H9 (cell line): Measurements from ENCODE around the gene HECTD2. TPM values are rescaled to one million over a fixed set of nuclear protein-coding genes. Genes with fewer than 3 reads are reported as not detected.

Source experiments
- DNase-seq: peaks from one replicate; pipeline ENCODE4 v3.0.0-alpha.2; 2017
- H2AFZ ChIP-seq: one replicate; pipeline ENCODE4 v1.6.1; 2013; ENCODE audit warnings: mild to moderate bottlenecking, low read length, control low read depth, moderate library complexity
- H2AK5ac ChIP-seq: 2 replicates; pipeline ENCODE4 v1.6.1; 2013; ENCODE audit warnings: low read length, control low read depth, mixed read lengths; ENCODE audit not compliant: insufficient read length
- H2BK120ac ChIP-seq: one replicate; pipeline ENCODE4 v1.6.1; 2013; ENCODE audit warnings: low read depth, mild to moderate bottlenecking, low read length, control low read depth, inconsistent platforms; ENCODE audit not compliant: poor library complexity, severe bottlenecking
- H2BK12ac ChIP-seq: 2 replicates; pipeline ENCODE4 v1.6.1; 2013; ENCODE audit warnings: low read length, control low read depth, mixed read lengths, low read depth; ENCODE audit not compliant: insufficient read length
- H2BK15ac ChIP-seq: 2 replicates; pipeline ENCODE4 v1.6.1; 2013; ENCODE audit warnings: low read depth, low read length, control low read depth
- H2BK20ac ChIP-seq: one replicate; pipeline ENCODE4 v1.6.1; 2013; ENCODE audit warnings: low read depth, mild to moderate bottlenecking, low read length, control low read depth, inconsistent platforms; ENCODE audit not compliant: poor library complexity, severe bottlenecking
- H2BK5ac ChIP-seq: 2 replicates; pipeline ENCODE4 v1.6.1; 2013; ENCODE audit warnings: low read length, control low read depth, mixed read lengths; ENCODE audit not compliant: insufficient read length
- H3K14ac ChIP-seq: 2 replicates; pipeline ENCODE4 v1.6.1; 2013; ENCODE audit warnings: low read length, control low read depth; ENCODE audit not compliant: insufficient read depth
- H3K18ac ChIP-seq: 2 replicates; pipeline ENCODE4 v1.6.1; 2013; ENCODE audit warnings: low read depth, mild to moderate bottlenecking, mixed read lengths, low read length, control low read depth; ENCODE audit not compliant: insufficient read length
- H3K23ac ChIP-seq: 2 replicates; pipeline ENCODE4 v1.6.1; 2013; ENCODE audit warnings: low read length, control low read depth, mixed read lengths, low read depth; ENCODE audit not compliant: insufficient read length
- H3K23me2 ChIP-seq: 2 replicates; pipeline ENCODE4 v1.6.1; 2013; ENCODE audit warnings: low read depth, mild to moderate bottlenecking, mixed read lengths, low read length, control low read depth; ENCODE audit not compliant: insufficient read length, poor library complexity, severe bottlenecking
- H3K27ac ChIP-seq: 2 replicates; pipeline ENCODE4 v1.5.1; 2013; ENCODE audit warnings: low read length, control low read depth, mixed read lengths, low read depth; ENCODE audit not compliant: insufficient read length
- H3K27me3 ChIP-seq: 2 replicates; pipeline ENCODE4 v1.6.1; 2013; ENCODE audit warnings: low read length, control low read depth, inconsistent platforms; ENCODE audit not compliant: insufficient read depth
- H3K4ac ChIP-seq: 2 replicates; pipeline ENCODE4 v1.6.1; 2013; ENCODE audit warnings: low read depth, mild to moderate bottlenecking, control low read depth, inconsistent platforms, low read length, moderate library complexity
- H3K4me1 ChIP-seq: 2 replicates; pipeline ENCODE4 v1.6.1; 2013; ENCODE audit warnings: low read length, control low read depth, inconsistent platforms; ENCODE audit not compliant: insufficient read depth
- H3K4me2 ChIP-seq: 2 replicates; pipeline ENCODE4 v1.6.1; 2013; ENCODE audit warnings: low read length, control low read depth, mixed read lengths; ENCODE audit not compliant: insufficient read length, insufficient read depth
- H3K56ac ChIP-seq: 2 replicates; pipeline ENCODE4 v1.6.1; 2013; ENCODE audit warnings: low read depth, mild to moderate bottlenecking, mixed read lengths, low read length, control low read depth; ENCODE audit not compliant: insufficient read length
- H3K79me1 ChIP-seq: 2 replicates; pipeline ENCODE4 v1.6.1; 2013; ENCODE audit warnings: low read depth, mild to moderate bottlenecking, moderate library complexity, low read length, control low read depth, inconsistent platforms; ENCODE audit not compliant: insufficient read depth, poor library complexity, severe bottlenecking
- H3K79me2 ChIP-seq: 2 replicates; pipeline ENCODE4 v1.6.1; 2013; ENCODE audit warnings: low read length, control low read depth, inconsistent platforms; ENCODE audit not compliant: insufficient read depth
- H3K9ac ChIP-seq: 2 replicates; pipeline ENCODE4 v1.6.1; 2013; ENCODE audit warnings: low read length, control low read depth, mixed read lengths; ENCODE audit not compliant: insufficient read length; ENCODE audit errors: extremely low read depth
- H3K9me3 ChIP-seq: one replicate; pipeline ENCODE4 v1.6.1; 2013; ENCODE audit warnings: low read depth, low read length, inconsistent platforms; ENCODE audit not compliant: control insufficient read depth
- H3T11ph ChIP-seq: one replicate; pipeline ENCODE4 v1.6.1; 2013; ENCODE audit warnings: mild to moderate bottlenecking, low read length, control low read depth, inconsistent platforms
- H4K20me1 ChIP-seq: one replicate; pipeline ENCODE4 v1.6.1; 2013; ENCODE audit not compliant: control insufficient read depth, insufficient read length, insufficient read depth
- H4K5ac ChIP-seq: 2 replicates; pipeline ENCODE4 v1.6.1; 2013; ENCODE audit warnings: low read depth, mild to moderate bottlenecking, mixed read lengths, low read length, control low read depth; ENCODE audit not compliant: insufficient read length
- H4K8ac ChIP-seq: replicated peaks from 2 replicates; pipeline ENCODE4 v1.6.1; 2013; ENCODE audit warnings: low read length, control low read depth, mixed read lengths, low read depth; ENCODE audit not compliant: insufficient read length
- H4K91ac ChIP-seq: 2 replicates; pipeline ENCODE4 v1.6.1; 2013; ENCODE audit warnings: low read depth, mild to moderate bottlenecking, moderate library complexity, mixed read lengths, low read length, control low read depth; ENCODE audit not compliant: insufficient read length
- H3K27ac Mint-ChIP-seq, 3 experiments: 2 replicates in 2 of 3; 3 replicates in 1 of 3; pipeline ENCODE4 v1.8.0; 2020 to 2021; ENCODE audit warnings: mixed read lengths in 3 of 3, mild to moderate bottlenecking in 1 of 3, moderate library complexity in 1 of 3
- H3K27me3 Mint-ChIP-seq: 2 replicates; pipeline ENCODE4 v1.8.0; 2021; ENCODE audit warnings: low read depth, mild to moderate bottlenecking, moderate library complexity, mixed read lengths
- H3K36me3 Mint-ChIP-seq, 3 experiments: 2 replicates in 2 of 3; 3 replicates in 1 of 3; pipeline ENCODE4 v1.8.0; 2020 to 2021; ENCODE audit warnings: low read depth in 3 of 3, mixed read lengths in 3 of 3; ENCODE audit not compliant: insufficient read depth in 1 of 3
- H3K4me1 Mint-ChIP-seq, 2 experiments: 2 replicates each; pipeline ENCODE4 v1.8.0; 2020; ENCODE audit warnings: mixed read lengths in 2 of 2
- H3K4me3 Mint-ChIP-seq, 2 experiments: 2 replicates in 1 of 2; 3 replicates in 1 of 2; pipeline ENCODE4 v1.8.0; 2020 to 2021; ENCODE audit warnings: mild to moderate bottlenecking in 2 of 2, mixed read lengths in 2 of 2, moderate library complexity in 1 of 2
- H3K9me3 Mint-ChIP-seq, 2 experiments: 2 replicates in 1 of 2; 3 replicates in 1 of 2; pipeline ENCODE4 v1.8.0; 2020; ENCODE audit warnings: mild to moderate bottlenecking in 2 of 2, mixed read lengths in 2 of 2, moderate library complexity in 1 of 2
- WGBS: extraction: QIAGEN DNeasy Blood & Tissue Kit; methylation state at CpG from one replicate; pipeline ENCODE4 v1.1.7; 2013; ENCODE audit warnings: missing lambda C conversion rate, low lambda C conversion rate, mixed read lengths; ENCODE audit not compliant: insufficient read length; ENCODE audit errors: extremely low coverage; 5-methylcytosine and 5-hydroxymethylcytosine counted together
- total RNA-seq: library from RNA; stranded (reverse); gene quantifications from 2 replicates; pipeline ENCODE4 v1.2.1, GENCODE V29; 2021
- TF ChIP-seq, protein P1 (sequence below): fragments of 200-600 bp; sonication (generic); conservative IDR thresholded peaks from 3 replicates; pipeline ENCODE4 v1.8.0; 2021; ENCODE audit warnings: antibody characterized with exemption, mild to moderate bottlenecking

Gene HECTD2
- total RNA-seq, 1 experiment from 2014 or later: 13.4 TPM

DNA sequence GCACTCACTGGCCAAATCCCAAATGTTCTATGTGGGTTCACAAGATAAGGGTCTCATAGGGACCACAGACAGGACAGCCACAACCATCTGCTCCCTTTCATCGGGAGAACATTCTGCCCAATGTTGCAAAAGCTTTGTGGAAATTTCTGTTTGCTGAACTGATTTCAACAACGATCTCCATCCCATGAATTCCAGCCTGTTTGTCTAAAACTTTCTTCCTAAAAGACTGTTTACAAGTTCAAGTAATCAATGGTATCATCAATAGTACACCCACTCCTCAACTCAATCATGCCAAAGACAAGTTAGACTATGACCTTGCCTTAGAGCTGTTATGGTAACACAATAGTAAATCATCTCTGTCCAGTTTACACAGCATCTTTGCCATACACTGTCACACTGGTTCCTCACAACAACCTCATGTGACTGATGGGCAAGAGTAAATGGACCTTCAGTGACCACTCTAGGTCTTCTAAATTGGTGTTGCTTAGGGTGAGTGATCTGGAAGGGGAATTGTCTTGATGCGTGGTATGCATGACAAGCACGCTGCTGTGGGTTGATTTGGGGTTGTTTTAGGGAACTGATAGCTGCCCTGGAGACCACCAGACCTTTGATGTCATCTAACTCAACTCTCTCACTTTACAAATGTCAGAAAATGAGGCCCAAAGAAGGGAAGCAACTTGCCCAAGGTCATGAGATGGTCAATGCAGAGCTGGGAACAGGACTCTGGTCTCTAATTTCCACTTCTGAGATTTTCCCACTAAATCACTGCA lies 127.7 kb downstream of the HECTD2 start:
- no peak overlapping the region for H4K8ac ChIP-seq
- no peaks in the 10 kb centered on the region for H4K20me1 ChIP-seq
- no peak overlapping the region for H3K56ac ChIP-seq
- H2BK120ac ChIP-seq: no peak overlapping the region
- Mint-ChIP-seq H3K36me3 (peaks cover 2 to 8% (median 4%) of the 10 kb centered on the region in 3 experiments; a peak in 5 of 7 replicates), H3K4me1 (no peaks in the 10 kb centered on the region), H3K27ac (no peak overlapping the region), H3K4me3 (no peak overlapping the region), H3K9me3 (peaks cover 9 to 18% of the 10 kb centered on the region in 2 experiments; a peak in 4 of 5 replicates), H3K27me3 (no peaks in the 10 kb centered on the region; the same call in 1 of the 2 replicates)
- no peak overlapping the region for H2BK5ac ChIP-seq
- H2BK12ac ChIP-seq: no peak overlapping the region
- no peak overlapping the region for H3K4me2 ChIP-seq
- peaks cover 7% of the 10 kb centered on the region for H3K9me3 ChIP-seq
- DNase-seq: no peak
- no peaks in the 10 kb centered on the region for H3K23me2 ChIP-seq
- no peak overlapping the region for H3K18ac ChIP-seq
- no peak overlapping the region for H4K91ac ChIP-seq
- no peak overlapping the region for H3K23ac ChIP-seq
- no peak overlapping the region for H3K9ac ChIP-seq
- H2AK5ac ChIP-seq: no peak overlapping the region
- TF ChIP-seq, protein P1, sequence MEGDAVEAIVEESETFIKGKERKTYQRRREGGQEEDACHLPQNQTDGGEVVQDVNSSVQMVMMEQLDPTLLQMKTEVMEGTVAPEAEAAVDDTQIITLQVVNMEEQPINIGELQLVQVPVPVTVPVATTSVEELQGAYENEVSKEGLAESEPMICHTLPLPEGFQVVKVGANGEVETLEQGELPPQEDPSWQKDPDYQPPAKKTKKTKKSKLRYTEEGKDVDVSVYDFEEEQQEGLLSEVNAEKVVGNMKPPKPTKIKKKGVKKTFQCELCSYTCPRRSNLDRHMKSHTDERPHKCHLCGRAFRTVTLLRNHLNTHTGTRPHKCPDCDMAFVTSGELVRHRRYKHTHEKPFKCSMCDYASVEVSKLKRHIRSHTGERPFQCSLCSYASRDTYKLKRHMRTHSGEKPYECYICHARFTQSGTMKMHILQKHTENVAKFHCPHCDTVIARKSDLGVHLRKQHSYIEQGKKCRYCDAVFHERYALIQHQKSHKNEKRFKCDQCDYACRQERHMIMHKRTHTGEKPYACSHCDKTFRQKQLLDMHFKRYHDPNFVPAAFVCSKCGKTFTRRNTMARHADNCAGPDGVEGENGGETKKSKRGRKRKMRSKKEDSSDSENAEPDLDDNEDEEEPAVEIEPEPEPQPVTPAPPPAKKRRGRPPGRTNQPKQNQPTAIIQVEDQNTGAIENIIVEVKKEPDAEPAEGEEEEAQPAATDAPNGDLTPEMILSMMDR: no peak
- no peak overlapping the region for H3K4ac ChIP-seq
- no CpG with 5 or more reads among the region's 4 CpGs for WGBS
- H2AFZ ChIP-seq: no peak overlapping the region
- no peak overlapping the region for H3K14ac ChIP-seq
- H2BK20ac ChIP-seq: no peak overlapping the region
- H3K79me1 ChIP-seq: no peaks in the 10 kb centered on the region
- no peaks in the 10 kb centered on the region for H3K4me1 ChIP-seq
- no peaks in the 10 kb centered on the region for H3K27me3 ChIP-seq
- H3K79me2 ChIP-seq: no peaks in the 10 kb centered on the region
- H2BK15ac ChIP-seq: no peak overlapping the region
- no peak overlapping the region for H3T11ph ChIP-seq
- no peak overlapping the region for H3K27ac ChIP-seq
- H4K5ac ChIP-seq: no peak overlapping the region
